ENCODE measurements around the gene SPATS2.
A peak's percentile ranks its signal among the peaks of the same experiment; 100 is the strongest.

The SPATS2 gene

GRCh38 chr12:49555631-49556390 is 188.5 kb downstream of the SPATS2 start:
- no peak for DNase-seq (ENCODE audit: low read depth in 2 of 2)

GRCh38 chr12:49556391-49557186 is 189.3 kb downstream of the SPATS2 start:
- DNase-seq (ENCODE audit: low read depth in 2 of 2) = no peak

GRCh38 chr12:49557187-49557916 is 190.1 kb downstream of the SPATS2 start:
- DNase-seq (ENCODE audit: low read depth in 2 of 2) = no peak

GRCh38 chr12:49557917-49558215 is 190.6 kb downstream of the SPATS2 start:
- DNase-seq (ENCODE audit: low read depth in 2 of 2) = no peak

GRCh38 chr12:49558526-49558925 is 191.3 kb downstream of the SPATS2 start:
- DNase-seq (ENCODE audit: low read depth in 2 of 2) = no peak

- no peak for DNase-seq (ENCODE audit: low read depth in 2 of 2)
Measured at GRCh38 chr12:49559011-49559675, 191.9 kb downstream of the SPATS2 start.

GRCh38 chr12:49560695-49561094 is 193.4 kb downstream of the SPATS2 start:
- DNase-seq (ENCODE audit: low read depth in 2 of 2) = no peak

GRCh38 chr12:49562233-49562632 is 195.0 kb downstream of the SPATS2 start:
- no peak for DNase-seq (ENCODE audit: low read depth in 2 of 2)

- no peak for DNase-seq (ENCODE audit: low read depth in 2 of 2)
Measured at GRCh38 chr12:49562831-49563230, 195.6 kb downstream of the SPATS2 start.

GRCh38 chr12:49563951-49564685 is 196.9 kb downstream of the SPATS2 start:
- DNase-seq (ENCODE audit: low read depth in 2 of 2) = no peak

GRCh38 chr12:49564686-49565405 is 197.6 kb downstream of the SPATS2 start:
- no peak for DNase-seq (ENCODE audit: low read depth in 2 of 2)

- no peak for DNase-seq (ENCODE audit: low read depth in 2 of 2)
Measured at GRCh38 chr12:49565406-49566265, 198.4 kb downstream of the SPATS2 start.

- DNase-seq (ENCODE audit: low read depth in 2 of 2) = no peak
Measured at GRCh38 chr12:49566361-49566760, 199.1 kb downstream of the SPATS2 start.

GRCh38 chr12:49567302-49567610 is 200.0 kb downstream of the SPATS2 start:
- DNase-seq (ENCODE audit: low read depth in 2 of 2) = no peak

- peak; percentile 72 to 79 for DNase-seq (ENCODE audit: low read depth in 2 of 2)
Measured at GRCh38 chr12:49567611-49568441, 200.6 kb downstream of the SPATS2 start, which contains the start of gene MCRS1. Gene MCRS1, minus strand, starts transcription at chr12:49568142. Its CDS starts 1,411 bp downstream, at chr12:49566731.

- DNase-seq (ENCODE audit: low read depth in 2 of 2) = no peak
Measured at GRCh38 chr12:49568442-49569162, 201.3 kb downstream of the SPATS2 start.
